ENCODE results near the gene OR1F1.

GRCh38 chr16:3161235-3162018, 26.6 kb upstream of the OR1F1 start:
- TF ChIP-seq CTCF (IDR thresholded peaks at IDR 0.05; ENCODE audit: low read depth, low read length, poor library complexity, severe bottlenecking) (no peak), EZH2phosphoT487 (IDR thresholded peaks at IDR 0.05; ENCODE audit: borderline replicate concordance, low read length) (no peak)

Measured in DOHH2 (cell line).